HG03135 (cell line): ENCODE data around the gene IRF2BP2.

Source experiments
- ATAC-seq: cut with Tn5 transposase; IDR thresholded peaks from one replicate; pipeline ENCODE4 v1.9.1; 2021; ENCODE audit warnings: mild to moderate bottlenecking, moderate library complexity; ENCODE audit not compliant: unreplicated experiment

IRF2BP2 gene

GRCh38 chr1:234585330-234586055 lies 24.5 kb downstream of the IRF2BP2 start:
- no peak for ATAC-seq

DNA sequence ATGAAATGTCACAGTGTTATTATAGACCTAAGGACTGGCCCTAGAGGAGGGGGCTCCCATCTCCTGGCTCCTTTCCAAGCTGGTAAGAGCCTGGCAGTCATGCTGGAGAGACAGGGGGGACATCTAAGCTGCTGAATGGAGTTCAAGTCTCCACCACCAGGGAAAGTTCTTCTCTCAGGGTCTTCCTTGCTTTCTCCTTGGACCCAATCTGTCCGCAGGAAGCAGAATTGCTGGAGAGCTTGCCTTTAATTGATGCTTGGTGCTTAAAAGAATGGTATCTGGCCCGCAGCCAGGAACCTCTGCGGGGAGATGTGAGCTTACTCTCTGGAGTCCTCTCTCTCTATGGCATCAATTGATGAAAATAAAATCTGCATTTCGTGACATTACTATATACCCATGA lies 25.1 kb downstream of the IRF2BP2 start:
- no peak for ATAC-seq

- ATAC-seq: no peak
Observed at GRCh38 chr1:234584420-234584805, 25.6 kb downstream of the IRF2BP2 start.

DNA sequence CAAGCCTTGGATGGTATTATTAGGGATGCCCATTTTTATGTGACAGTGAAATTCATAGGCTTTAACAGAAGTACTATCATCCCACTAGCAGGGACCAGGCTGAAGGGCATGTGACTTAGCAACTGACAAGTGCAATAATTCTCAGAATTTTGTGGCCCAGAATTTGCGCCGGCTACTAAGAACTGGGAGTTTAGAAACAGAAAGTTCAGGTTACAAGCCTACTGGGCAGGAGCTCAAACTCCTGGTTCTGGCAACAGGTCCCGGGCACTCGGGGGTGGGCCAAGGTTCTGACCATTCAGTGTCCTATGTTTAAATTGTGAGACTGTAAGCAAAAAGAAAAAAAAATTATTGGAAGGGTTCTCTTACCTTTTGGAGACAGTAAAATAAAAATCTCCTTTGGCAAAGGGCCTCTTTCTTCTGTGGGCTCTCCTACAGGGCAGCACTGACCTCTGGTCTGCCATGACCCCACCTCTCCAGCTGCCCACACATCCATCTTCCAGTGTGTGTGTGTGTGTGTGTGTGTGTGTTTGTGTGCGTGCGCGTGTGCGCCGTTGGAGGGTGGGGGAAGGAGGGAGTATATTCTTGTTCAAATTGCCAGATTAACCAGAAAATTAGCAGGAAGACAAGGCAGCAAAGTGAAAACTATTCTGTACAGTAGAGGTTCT lies 26.1 kb downstream of the IRF2BP2 start:
- no peak for ATAC-seq

GRCh38 chr1:234582681-234583301 lies 27.2 kb downstream of the IRF2BP2 start:
- no peak for ATAC-seq

- no peak for ATAC-seq
Observed at GRCh38 chr1:234582186-234582585, 27.8 kb downstream of the IRF2BP2 start.

DNA sequence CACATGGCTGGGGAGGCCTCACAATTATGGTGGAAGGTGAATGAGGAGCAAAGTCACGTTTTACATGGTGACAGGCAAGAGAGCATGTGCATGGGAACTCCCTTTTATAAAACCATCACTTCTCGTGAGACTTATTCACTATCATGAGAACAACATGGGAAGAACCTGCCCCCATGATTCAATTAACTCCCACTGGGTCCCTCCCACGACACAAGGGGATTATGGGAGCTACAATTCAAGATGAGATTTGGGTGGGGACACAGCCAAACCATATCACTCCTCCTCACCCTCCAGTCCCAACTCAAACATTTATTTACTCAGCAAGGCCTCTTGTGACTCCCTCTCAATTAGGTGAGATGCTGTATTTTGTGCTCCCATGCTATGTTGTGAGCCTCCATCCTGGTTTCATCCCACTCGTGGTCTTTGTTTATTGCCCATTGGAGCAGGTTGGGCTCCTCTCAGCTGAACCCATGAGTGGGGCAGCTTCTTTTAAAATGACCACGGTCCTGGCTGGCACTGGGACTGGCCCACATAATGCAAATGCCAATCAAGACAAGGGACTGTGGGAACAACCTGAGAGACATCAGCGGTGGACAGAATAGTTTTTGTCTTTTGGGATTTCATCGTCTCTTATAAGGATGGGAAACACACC lies 28.8 kb downstream of the IRF2BP2 start:
- no peak for ATAC-seq

GRCh38 chr1:234579967-234580366 lies 30.0 kb downstream of the IRF2BP2 start:
- no peak for ATAC-seq

GRCh38 chr1:234578735-234579134 lies 31.2 kb downstream of the IRF2BP2 start:
- no peak for ATAC-seq

DNA sequence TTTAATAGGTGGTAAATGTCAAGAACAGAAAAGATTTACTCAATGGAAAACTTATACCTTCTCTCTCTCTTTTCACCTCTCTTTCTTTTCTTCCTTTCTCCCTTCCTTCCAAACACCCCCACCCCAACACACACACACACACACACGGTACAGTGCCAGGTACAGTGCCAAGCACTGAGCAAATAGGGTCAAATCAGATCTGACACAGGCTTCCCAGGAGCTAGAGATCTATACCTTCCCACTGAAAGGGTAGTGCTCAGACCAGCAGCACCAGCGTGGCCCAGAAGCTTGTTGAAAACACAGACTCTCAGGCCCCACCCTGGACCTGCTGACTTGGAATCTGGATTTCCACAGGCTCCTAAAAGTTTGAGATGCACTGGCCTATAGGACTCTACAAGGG lies 31.9 kb downstream of the IRF2BP2 start:
- no peak for ATAC-seq

GRCh38 chr1:234573711-234574299 lies 36.2 kb downstream of the IRF2BP2 start:
- ATAC-seq: no peak

DNA sequence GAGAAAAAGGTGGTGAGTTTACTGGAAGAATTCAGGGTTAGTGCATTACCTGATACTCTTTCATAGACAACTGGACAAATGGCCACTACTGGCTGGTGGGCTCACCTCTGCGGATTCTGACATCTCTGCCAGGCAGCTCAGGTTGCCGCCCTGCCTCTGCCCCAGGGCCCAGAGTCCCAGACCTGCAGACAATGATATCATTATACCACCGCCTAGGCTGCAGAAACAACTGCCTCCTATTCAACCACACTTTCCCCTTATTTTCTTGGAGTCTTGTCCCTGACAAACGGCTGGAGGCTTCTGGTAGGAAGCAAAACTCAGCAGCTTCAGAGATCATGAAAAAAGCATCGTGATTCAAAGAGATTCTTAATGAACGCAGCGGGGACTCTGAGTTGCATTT lies 37.0 kb downstream of the IRF2BP2 start:
- no peak for ATAC-seq

- no peak for ATAC-seq
Observed at GRCh38 chr1:234571702-234572101, 38.3 kb downstream of the IRF2BP2 start.

DNA sequence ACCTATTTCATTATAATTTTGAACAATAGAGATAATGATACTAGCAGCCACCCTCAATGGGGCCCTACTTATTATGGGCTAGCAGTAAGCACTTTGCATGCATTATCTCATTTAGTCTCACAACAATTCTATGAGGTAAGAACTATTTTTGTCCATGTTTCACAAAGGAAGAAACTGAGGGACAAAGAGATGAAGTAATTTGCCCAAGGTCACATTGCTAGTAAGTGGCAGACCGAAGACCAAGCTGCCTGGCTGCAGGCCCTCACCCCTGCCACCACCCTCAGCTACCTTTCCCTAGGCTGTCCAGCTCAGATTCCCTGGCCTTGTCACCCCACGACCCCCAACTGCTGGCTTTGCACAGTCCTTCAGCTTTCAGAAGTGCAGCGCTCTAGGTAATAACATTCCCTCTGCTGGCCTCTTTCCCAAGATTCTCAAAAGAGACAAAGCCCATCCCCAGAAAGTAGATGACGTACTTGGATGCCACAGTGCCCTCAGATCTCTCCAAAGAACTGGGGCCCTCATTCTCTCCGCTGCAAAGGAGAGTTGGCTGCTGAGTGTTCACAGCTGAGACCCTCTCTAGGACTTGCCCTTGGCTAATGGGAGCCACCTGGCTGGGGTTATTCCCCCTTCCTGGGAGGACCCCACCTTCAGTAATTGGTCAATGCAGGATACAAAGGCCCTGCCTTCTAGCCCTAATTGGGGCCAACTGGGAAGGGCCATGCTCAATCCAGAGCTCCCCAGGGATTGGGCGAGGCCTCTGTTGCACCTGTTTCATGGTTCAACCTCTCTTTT lies 39.5 kb downstream of the IRF2BP2 start:
- ATAC-seq: no peak

DNA sequence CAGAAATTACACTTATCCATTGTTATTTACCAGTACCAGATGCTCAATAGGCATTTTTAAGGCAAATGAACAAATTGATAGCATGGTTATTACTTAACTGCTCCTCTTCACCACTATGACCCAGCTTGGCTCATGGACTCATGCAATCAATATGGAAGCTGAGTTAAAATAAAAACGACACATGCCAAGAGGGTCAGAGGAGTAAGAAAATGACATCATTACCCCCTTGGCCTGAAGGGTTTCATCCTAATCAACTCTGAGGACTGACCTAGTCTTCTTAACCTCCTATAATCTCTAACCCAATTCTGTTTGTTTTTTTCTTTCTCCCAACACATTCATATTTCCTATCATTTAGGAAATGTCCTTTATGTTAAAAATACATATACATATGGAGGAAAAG lies 41.6 kb downstream of the IRF2BP2 start:
- no peak for ATAC-seq

GRCh38 chr1:234565132-234565531 lies 44.8 kb downstream of the IRF2BP2 start:
- ATAC-seq: no peak

- no peak for ATAC-seq
Observed at GRCh38 chr1:234564035-234565029, 45.6 kb downstream of the IRF2BP2 start.

DNA sequence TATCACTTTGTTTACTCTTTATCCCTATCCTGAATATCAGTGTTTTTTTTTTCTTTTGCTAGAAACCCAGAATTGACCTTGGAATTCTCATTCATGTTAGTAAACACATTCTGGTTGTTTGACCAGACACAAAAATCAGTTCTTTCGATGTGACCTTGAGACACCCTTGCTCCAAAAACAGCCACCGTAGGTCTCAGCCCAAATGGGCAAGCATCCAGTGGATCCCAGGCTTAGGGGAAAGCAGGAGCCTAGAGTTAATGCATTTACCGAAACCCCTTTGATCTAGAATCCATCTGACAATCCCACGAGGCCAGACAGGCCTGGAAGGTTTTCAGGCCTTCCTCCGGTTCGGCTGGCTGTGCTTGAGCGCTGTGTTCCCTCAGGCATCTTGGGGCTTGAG lies 47.6 kb downstream of the IRF2BP2 start:
- ATAC-seq: no peak

- no peak for ATAC-seq
Observed at GRCh38 chr1:234561319-234561718, 48.7 kb downstream of the IRF2BP2 start.
